ENCODE data around the gene FNIP1. TPM values are rescaled to one million over a fixed set of nuclear protein-coding genes. Genes with fewer than 3 reads are reported as not detected.

The FNIP1 gene
- total RNA-seq = 58.2 TPM

GRCh38 chr5:131796793-131797693 is at the start of gene FNIP1:
TSS of gene FNIP1 (minus strand) at chr5:131797017. CDS start at chr5:131796921, 96 bp downstream.

GRCh38 chr5:131634996-131635683 is 161.7 kb downstream of the FNIP1 start, which contains the start of gene RAPGEF6:
TSS of gene RAPGEF6 (minus strand) at chr5:131635229. CDS start at chr5:131635030, 199 bp downstream.

Other genes with a start within 250 kb of the FNIP1 start
- 30.5 TPM for gene RAPGEF6, start 161.8 kb downstream of the FNIP1 start, total RNA-seq
- not detected for gene MEIKIN, start 148.6 kb upstream of the FNIP1 start, total RNA-seq
- 4.9 TPM for gene ACSL6, start 214.6 kb upstream of the FNIP1 start, total RNA-seq

All from metanephros (tissue), 1 donor.